Vagina (tissue), 2 donors: ENCODE data around the gene GALNT17. TPM values are rescaled to one million over a fixed set of nuclear protein-coding genes. Genes with fewer than 3 reads are reported as not detected.

ENCODE experiments used
- DNase-seq, 2 donors: peaks; one replicate each; pipeline ENCODE4 v3.0.0-alpha.2; 2017; ENCODE audit errors: extremely low spot score in 2 of 2
- H3K27ac ChIP-seq: fragments of 200-600 bp; sonication (generic); one replicate; pipeline ENCODE4 v1.5.1; 2019
- H3K27me3 ChIP-seq: fragments of 200-600 bp; sonication (generic); one replicate; pipeline ENCODE4 v1.5.1; 2019
- H3K36me3 ChIP-seq, 2 donors: fragments of 200-600 bp; sonication (generic); one replicate each; pipeline ENCODE4 v1.5.1; 2017 to 2019
- H3K4me1 ChIP-seq: fragments of 200-600 bp; sonication (generic); one replicate; pipeline ENCODE4 v1.5.1; 2019
- H3K4me3 ChIP-seq, 2 donors: fragments of 200-600 bp; sonication (generic); 1 replicate in 1 of 2; 2 replicates in 1 of 2; pipeline ENCODE4 v1.5.1; 2016 to 2019
- H3K9me3 ChIP-seq: fragments of 200-600 bp; sonication (generic); one replicate; pipeline ENCODE4 v1.5.1; 2019
- CTCF ChIP-seq, 3 experiments: fragments of 450-650 bp in 2 of 3; fragments of 200-600 bp in 1 of 3; sonication (generic) in 1 of 3; IDR thresholded peaks; one replicate each; pipeline ENCODE4 v1.5.1; 2017 to 2019; ENCODE audit warnings: antibody characterized with exemption in 3 of 3, mild to moderate bottlenecking in 2 of 3, moderate library complexity in 2 of 3
- POLR2A ChIP-seq, 2 donors: fragments of 450-650 bp; IDR thresholded peaks; one replicate each; pipeline ENCODE4 v1.6.1; 2017; ENCODE audit warnings: antibody characterized with exemption in 2 of 2, mild to moderate bottlenecking in 2 of 2, moderate library complexity in 2 of 2
- POLR2AphosphoS5 ChIP-seq, 2 donors: sonication (generic); formaldehyde crosslinking; IDR thresholded peaks; one replicate each; pipeline ENCODE4 v1.9.0; 2017; ENCODE audit warnings: antibody characterized with exemption in 2 of 2, mild to moderate bottlenecking in 2 of 2, low read depth in 1 of 2; ENCODE audit not compliant: insufficient read depth in 1 of 2
- intact Hi-C: fragments of 100-400 bp; cut with DNase I; formaldehyde crosslinking; loops from one replicate; pipeline ENCODE4 v1.15.1; 2023
- total RNA-seq: library from RNA; depleted of rRNA; stranded (reverse); fragments of >200 nt; gene quantifications from one replicate; pipeline ENCODE4 v1.2.3, GENCODE V29; 2016

Gene GALNT17
- total RNA-seq, 1 donor from 2014 or later: 3.9 TPM

DNA sequence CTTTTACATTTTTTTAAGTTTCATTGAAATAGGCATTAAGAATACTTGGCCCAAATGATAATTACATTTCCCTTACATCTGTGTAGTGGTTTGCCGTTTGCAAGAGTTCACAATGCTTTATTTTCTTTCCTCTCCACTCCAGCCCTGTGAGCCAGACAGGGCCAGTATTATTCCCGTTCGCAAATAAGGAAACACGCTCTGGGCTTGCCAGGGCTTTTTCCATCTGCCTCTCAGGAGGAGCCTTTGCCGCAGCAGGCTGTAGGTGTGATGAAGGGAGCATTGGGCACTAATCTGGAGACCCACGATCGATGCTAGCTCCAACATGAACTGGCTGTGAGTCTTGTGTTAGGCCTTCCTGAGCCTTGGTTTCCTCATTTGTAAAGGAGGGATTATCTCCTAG lies 154.4 kb downstream of the GALNT17 start:
- intact Hi-C loops: no loop called here
- TF ChIP-seq POLR2A (IDR thresholded peaks at IDR 0.05) (no peak), CTCF (IDR thresholded peaks at IDR 0.05) (no peak), POLR2AphosphoS5 (IDR thresholded peaks at IDR 0.05; ENCODE audit: insufficient read depth in 1 of 2, low read depth in 1 of 2) (no peak)
- Histone ChIP-seq H3K4me1 (no peaks in the 10 kb centered on the region), H3K9me3 (no peaks in the 10 kb centered on the region), H3K36me3 (no peaks in the 10 kb centered on the region), H3K4me3 (no peak overlapping the region), H3K27me3 (no peaks in the 10 kb centered on the region), H3K27ac (no peak overlapping the region)
- DNase-seq: no peak

GRCh38 chr7:71286924-71287323 lies 155.0 kb downstream of the GALNT17 start:
- Histone ChIP-seq H3K36me3 (no peaks in the 10 kb centered on the region), H3K27ac (no peak overlapping the region), H3K27me3 (no peaks in the 10 kb centered on the region), H3K9me3 (no peaks in the 10 kb centered on the region), H3K4me3 (no peak overlapping the region), H3K4me1 (no peaks in the 10 kb centered on the region)
- no peak for DNase-seq
- intact Hi-C loops: no loop called here
- no peak for TF ChIP-seq POLR2AphosphoS5 (IDR thresholded peaks at IDR 0.05; ENCODE audit: insufficient read depth in 1 of 2, low read depth in 1 of 2)
- TF ChIP-seq POLR2A (IDR thresholded peaks at IDR 0.05): no peak
- TF ChIP-seq CTCF (IDR thresholded peaks at IDR 0.05): no peak

GRCh38 chr7:71290452-71290851 lies 158.5 kb downstream of the GALNT17 start:
- no peak overlapping the region for H3K4me3 ChIP-seq
- H3K4me1 ChIP-seq: no peaks in the 10 kb centered on the region
- no peak for DNase-seq
- intact Hi-C loops: no loop called here
- H3K36me3 ChIP-seq: no peaks in the 10 kb centered on the region
- H3K27me3 ChIP-seq: no peaks in the 10 kb centered on the region
- H3K9me3 ChIP-seq: no peaks in the 10 kb centered on the region
- TF ChIP-seq POLR2AphosphoS5 (IDR thresholded peaks at IDR 0.05; ENCODE audit: insufficient read depth in 1 of 2, low read depth in 1 of 2): no peak
- TF ChIP-seq CTCF (IDR thresholded peaks at IDR 0.05): no peak
- TF ChIP-seq POLR2A (IDR thresholded peaks at IDR 0.05): no peak
- H3K27ac ChIP-seq: no peak overlapping the region

DNA sequence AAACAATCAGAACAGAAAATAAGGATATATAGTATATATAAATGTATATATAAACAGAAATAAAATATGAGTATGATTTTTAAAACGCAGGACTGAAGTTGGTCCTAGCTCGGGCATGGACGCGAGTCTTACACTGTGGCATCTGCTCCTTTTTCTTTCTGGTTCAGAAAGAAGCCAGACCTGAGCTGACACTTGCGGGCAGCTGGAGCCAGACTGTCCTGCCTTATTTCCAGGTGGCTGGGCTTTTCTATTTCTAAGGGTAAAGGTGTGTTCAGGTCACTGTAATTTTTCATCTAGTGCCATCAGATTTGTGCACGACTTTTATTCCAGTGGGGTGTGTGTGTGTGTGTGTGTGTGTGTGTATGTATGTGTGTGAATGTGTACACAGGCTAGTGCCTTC lies 166.4 kb downstream of the GALNT17 start:
- TF ChIP-seq POLR2AphosphoS5 (IDR thresholded peaks at IDR 0.05; ENCODE audit: insufficient read depth in 1 of 2, low read depth in 1 of 2): no peak
- no peak for TF ChIP-seq CTCF (IDR thresholded peaks at IDR 0.05)
- no peak for TF ChIP-seq POLR2A (IDR thresholded peaks at IDR 0.05)
- Histone ChIP-seq H3K27ac (no peak overlapping the region), H3K9me3 (no peaks in the 10 kb centered on the region), H3K27me3 (no peaks in the 10 kb centered on the region), H3K36me3 (no peaks in the 10 kb centered on the region), H3K4me3 (no peak overlapping the region), H3K4me1 (no peaks in the 10 kb centered on the region)
- DNase-seq: no peak
- intact Hi-C loops: no loop called here

- H3K27me3 ChIP-seq: no peaks in the 10 kb centered on the region
- no peak overlapping the region for H3K4me3 ChIP-seq
- DNase-seq: no peak
- no peak overlapping the region for H3K27ac ChIP-seq
- H3K4me1 ChIP-seq: peaks cover 3% of the 10 kb centered on the region
- H3K36me3 ChIP-seq: no peaks in the 10 kb centered on the region
- TF ChIP-seq POLR2A (IDR thresholded peaks at IDR 0.05): no peak
- TF ChIP-seq POLR2AphosphoS5 (IDR thresholded peaks at IDR 0.05; ENCODE audit: insufficient read depth in 1 of 2, low read depth in 1 of 2): no peak
- TF ChIP-seq CTCF (IDR thresholded peaks at IDR 0.05): no peak
- H3K9me3 ChIP-seq: no peaks in the 10 kb centered on the region
- intact Hi-C loops: no loop called here
Observed at GRCh38 chr7:71300086-71300485, 168.1 kb downstream of the GALNT17 start.
